ENCODE measurements around the gene BLOC1S4.

DNA sequence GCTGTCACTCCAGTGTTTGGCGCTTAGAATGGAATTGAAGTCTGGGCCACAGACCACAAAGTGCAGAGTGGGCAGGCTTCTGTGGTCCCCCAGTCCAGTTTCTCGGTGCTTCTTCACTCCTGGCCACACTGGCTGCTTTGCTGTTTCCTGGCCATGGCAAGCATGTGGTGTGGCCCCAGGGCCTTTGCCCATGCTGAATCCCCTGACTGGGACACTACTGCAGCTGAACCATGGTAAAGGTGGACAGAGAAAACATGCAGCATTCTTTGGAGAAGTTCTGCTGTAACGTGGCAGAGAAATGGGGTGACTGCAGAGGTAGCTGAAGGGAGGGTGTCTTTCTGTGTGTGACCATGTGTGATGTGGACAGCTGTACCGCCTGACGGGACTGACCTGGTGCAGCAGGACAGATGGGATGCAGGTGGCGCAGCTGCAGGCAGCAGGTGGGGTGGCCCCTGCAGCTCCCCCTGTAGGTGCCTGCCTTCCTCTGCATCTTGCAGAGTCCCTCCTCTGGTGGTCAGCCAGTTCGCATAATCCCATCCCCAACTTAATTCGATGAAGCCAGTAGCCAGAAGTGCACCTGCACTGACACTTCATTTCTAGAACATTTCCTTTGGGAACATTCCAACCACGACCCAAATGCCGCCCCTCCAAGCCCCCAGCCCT lies 35.5 kb upstream of the BLOC1S4 start:
- TF ChIP-seq POLR2A (IDR thresholded peaks at IDR 0.05) = no peak
- TF ChIP-seq, protein P1, sequence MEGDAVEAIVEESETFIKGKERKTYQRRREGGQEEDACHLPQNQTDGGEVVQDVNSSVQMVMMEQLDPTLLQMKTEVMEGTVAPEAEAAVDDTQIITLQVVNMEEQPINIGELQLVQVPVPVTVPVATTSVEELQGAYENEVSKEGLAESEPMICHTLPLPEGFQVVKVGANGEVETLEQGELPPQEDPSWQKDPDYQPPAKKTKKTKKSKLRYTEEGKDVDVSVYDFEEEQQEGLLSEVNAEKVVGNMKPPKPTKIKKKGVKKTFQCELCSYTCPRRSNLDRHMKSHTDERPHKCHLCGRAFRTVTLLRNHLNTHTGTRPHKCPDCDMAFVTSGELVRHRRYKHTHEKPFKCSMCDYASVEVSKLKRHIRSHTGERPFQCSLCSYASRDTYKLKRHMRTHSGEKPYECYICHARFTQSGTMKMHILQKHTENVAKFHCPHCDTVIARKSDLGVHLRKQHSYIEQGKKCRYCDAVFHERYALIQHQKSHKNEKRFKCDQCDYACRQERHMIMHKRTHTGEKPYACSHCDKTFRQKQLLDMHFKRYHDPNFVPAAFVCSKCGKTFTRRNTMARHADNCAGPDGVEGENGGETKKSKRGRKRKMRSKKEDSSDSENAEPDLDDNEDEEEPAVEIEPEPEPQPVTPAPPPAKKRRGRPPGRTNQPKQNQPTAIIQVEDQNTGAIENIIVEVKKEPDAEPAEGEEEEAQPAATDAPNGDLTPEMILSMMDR (IDR thresholded peaks at IDR 0.05) = no peak

Measured in body of pancreas (tissue), 4 donors.